Fibroblast of villous mesenchyme (primary cell): ENCODE measurements around the gene GIT1. TPM values are rescaled to one million over a fixed set of nuclear protein-coding genes. Genes with fewer than 3 reads are reported as not detected.

Experiments used
- DNase-seq: peaks from one replicate; pipeline ENCODE4 v3.0.0-alpha.2; 2010; ENCODE audit warnings: low read depth
- H3K4me3 ChIP-seq: 2 replicates; pipeline ENCODE4 v1.5.1; 2011; ENCODE audit warnings: low read depth, mild to moderate bottlenecking, low read length
- total RNA-seq: library from RNA; depleted of rRNA; stranded (reverse); fragments of >200 nt; gene quantifications from 2 replicates; pipeline ENCODE4 v1.2.3, GENCODE V29; 2012
- TF ChIP-seq, protein P1 (sequence below): IDR thresholded peaks from 2 replicates; pipeline ENCODE4 v1.5.1; 2012; ENCODE audit warnings: low read depth, mild to moderate bottlenecking, low read length; ENCODE audit not compliant: insufficient read depth

Gene GIT1
- total RNA-seq, 1 donor, result 26.3 TPM

DNA sequence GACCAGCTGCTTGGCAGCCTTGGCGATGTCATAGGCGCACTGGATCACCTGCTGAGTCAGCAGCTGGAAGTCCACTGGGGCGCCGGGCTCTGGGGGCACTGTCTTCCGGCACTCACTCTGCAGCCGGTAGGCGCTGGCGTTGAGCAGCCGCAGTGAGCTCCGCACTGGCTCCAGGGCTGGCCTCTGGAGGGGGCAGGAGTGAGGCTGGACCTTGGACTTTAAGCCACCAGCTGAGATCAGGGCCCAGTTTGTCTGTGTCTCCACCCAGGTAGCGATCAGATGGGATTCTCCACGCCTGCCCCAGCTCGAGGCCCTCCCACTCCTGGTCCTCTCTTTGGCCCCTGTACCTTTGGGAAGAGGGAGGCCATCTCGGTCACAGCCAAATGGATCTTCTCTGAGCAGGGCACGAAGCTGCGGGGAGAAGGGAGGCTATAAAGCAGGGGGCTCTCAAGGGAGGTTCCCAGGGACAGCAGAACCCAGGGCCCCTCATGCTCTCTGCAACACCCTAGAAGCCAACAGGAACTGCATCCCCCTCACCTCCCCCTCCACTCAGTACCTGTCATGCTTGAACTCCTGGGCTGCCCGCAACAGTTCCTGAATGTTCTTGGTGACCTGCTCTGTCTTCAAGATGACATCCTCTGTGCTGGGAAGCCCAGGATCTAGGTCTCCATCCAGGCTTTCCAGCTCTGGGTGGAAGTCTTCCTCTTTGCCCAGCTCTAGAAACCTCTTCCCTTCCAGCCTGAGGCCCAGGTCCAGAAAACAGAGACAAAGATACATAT, 14.5 kb downstream of the GIT1 start:
- DNase-seq, result no peak
- no peak overlapping the region for H3K4me3 ChIP-seq
- TF ChIP-seq, protein P1, sequence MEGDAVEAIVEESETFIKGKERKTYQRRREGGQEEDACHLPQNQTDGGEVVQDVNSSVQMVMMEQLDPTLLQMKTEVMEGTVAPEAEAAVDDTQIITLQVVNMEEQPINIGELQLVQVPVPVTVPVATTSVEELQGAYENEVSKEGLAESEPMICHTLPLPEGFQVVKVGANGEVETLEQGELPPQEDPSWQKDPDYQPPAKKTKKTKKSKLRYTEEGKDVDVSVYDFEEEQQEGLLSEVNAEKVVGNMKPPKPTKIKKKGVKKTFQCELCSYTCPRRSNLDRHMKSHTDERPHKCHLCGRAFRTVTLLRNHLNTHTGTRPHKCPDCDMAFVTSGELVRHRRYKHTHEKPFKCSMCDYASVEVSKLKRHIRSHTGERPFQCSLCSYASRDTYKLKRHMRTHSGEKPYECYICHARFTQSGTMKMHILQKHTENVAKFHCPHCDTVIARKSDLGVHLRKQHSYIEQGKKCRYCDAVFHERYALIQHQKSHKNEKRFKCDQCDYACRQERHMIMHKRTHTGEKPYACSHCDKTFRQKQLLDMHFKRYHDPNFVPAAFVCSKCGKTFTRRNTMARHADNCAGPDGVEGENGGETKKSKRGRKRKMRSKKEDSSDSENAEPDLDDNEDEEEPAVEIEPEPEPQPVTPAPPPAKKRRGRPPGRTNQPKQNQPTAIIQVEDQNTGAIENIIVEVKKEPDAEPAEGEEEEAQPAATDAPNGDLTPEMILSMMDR, result no peak

DNA sequence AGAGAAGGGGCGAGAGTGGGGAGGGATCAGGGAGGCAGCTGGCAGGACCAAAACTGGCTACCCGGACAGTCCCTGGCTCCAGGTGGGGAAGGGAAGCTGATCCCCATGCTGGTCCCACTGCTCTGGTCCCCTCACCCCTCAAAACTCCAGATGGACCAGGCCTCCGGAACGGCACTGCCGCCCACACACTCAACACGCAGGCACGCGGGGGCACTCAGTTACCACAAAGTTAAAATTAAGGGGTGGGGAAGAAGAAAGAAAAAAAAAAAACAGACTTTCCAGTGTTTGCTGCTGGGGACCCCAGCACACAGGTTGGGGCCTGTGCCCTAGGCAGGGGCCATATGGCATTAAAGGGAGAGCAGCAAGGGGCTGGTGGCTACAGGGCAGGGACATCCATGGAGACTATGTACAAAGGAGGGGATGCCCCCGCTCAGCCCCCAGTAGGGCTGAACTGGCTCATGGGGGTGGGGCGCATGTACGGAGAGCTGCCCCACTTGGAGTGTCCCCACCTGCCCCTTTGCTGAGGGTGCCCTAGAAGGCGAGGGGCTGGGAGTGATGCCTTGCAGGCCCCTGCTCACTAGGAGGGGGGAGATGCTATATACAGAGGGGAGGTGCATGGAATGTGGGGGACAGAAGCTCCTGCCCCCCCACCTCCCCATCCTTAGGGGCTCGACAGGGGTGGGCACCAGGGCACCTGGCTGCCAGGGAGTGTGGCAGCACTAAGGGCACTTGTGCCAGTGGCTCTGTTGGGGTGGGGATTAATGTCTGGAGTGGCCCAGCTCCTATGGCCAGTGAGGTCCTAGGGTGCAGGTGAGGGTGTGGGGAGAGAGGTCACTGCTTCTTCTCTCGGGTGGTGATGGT, 15.3 kb downstream of the GIT1 start:
- TF ChIP-seq, protein P1, result no peak
- H3K4me3 ChIP-seq, result no peak overlapping the region
- DNase-seq, result no peak

GRCh38 chr17:29573558-29573869, 15.9 kb downstream of the GIT1 start:
- TF ChIP-seq, protein P1, result no peak
- H3K4me3 ChIP-seq, result no peak overlapping the region
- DNase-seq, result no peak

DNA sequence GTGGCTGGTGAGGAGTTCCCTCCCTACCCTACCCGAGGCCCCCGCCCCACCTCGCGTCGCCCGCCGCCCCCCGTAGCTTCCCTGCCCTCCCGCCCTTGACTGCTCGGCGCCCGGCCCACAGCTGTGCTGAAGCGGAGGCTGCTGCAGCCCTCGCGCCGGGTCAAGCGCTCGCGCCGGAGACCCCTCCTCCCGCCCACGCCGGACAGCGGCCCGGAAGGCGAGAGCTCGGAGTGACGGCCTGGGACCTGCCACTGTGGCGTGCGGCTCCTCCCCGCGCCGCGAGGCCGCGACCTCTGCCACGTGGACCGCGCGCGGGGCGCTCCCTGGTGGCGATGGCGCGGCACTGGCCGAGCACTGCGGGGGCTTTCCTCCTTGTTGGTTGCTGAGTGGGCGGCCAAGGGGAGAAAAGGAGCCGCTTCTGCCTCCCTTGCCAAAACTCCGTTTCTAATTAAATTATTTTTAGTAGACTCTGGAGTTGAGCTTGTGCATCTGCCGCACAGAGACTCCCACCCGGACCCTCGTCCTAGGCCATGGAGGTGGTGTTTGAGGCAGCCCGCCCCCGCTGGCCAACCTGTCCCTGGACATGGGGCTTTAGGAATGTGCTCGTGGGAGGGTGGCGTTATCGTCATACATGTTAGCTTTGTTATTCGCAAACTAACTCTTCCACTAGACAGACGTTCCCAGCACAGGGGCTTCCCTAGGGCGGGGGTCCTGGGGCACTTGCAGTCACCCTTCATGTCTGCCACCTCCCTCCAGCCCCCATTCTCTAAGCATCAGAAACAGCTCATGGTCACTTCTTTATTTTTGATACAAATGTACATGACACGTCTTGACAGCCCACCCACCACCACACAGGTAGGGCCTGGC, 16.5 kb downstream of the GIT1 start:
- DNase-seq, result peak; percentile 61
- H3K4me3 ChIP-seq, result peak overlapping the region; percentile 18
- TF ChIP-seq, protein P1, result peak; percentile 64

DNA sequence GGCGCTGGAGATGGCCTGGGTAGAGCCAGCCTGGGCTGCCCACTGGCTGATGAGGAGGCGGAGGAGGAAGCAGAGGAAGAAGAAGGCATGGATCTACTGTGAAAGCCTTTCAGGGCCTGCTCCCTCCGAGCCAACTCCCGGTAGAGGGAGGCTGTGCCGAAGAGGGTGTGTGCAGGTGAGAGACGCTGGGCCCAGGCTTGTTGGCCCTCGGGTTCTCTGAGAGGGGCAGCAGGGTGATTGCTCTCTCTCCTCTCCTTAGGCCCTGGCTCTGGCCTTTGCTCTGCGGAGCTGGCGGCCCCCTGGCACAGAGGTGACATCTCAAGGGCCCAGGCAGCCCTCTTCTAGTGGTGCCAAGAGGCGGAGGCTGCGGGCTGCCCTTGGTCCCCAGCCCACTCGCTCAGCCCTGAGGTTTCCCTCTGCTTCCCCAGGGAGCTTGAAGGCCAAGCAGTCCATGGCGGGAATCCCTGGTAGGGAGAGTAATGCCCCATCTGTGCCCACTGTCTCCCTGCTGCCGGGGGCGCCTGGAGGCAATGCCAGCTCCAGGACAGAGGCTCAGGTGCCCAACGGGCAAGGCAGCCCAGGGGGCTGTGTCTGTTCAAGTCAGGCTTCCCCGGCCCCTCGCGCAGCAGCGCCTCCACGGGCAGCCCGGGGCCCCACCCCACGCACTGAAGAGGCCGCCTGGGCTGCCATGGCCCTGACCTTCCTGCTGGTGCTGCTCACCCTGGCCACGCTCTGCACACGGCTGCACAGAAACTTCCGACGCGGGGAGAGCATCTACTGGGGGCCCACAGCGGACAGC, 17.4 kb downstream of the GIT1 start:
- no peak for DNase-seq
- no peak overlapping the region for H3K4me3 ChIP-seq
- TF ChIP-seq, protein P1, result no peak

DNA sequence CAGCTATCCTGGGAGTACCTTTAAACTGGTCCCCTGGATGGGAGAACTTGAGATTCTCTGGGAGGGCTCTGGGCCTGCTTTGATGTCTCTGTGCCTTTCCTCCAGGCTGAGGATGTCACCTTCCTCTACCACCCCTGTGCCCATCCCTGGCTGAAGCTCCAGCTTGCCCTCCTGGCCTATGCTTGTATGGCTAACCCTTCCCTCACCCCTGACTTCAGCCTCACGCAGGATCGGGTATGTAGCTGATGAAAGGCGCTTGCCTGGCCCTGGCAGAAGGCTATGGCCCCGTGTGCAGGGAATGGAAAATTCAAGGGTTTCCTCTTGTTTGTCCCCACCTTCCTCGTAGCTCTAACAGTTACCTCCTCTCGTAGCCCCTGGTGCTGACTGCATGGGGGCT, 18.0 kb downstream of the GIT1 start:
- no peak overlapping the region for H3K4me3 ChIP-seq
- DNase-seq, result no peak
- TF ChIP-seq, protein P1, result no peak
